Gastroesophageal sphincter (tissue), 4 donors: Measurements from ENCODE around the gene MLNR. TPM values are rescaled to one million over a fixed set of nuclear protein-coding genes. Genes with fewer than 3 reads are reported as not detected.

ENCODE experiments used
- ATAC-seq: fragments of 150-250 bp; one replicate; pipeline ENCODE4 v1.9.1; 2016; ENCODE audit warnings: mild to moderate bottlenecking, moderate library complexity
- H3K27ac ChIP-seq, 4 donors: fragments of 200-600 bp; sonication (generic) in 3 of 4; 1 replicate in 3 of 4; 2 replicates in 1 of 4; pipeline ENCODE4 v1.5.1; 2016 to 2019
- H3K27me3 ChIP-seq: fragments of 200-600 bp; sonication (generic); one replicate; pipeline ENCODE4 v1.5.1; 2019
- H3K36me3 ChIP-seq, 2 donors: fragments of 200-600 bp; sonication (generic); one replicate each; pipeline ENCODE4 v1.5.1; 2019; ENCODE audit warnings: control low read depth in 1 of 2
- H3K4me1 ChIP-seq, 3 donors: fragments of 200-600 bp; sonication (generic); 1 replicate in 2 of 3; 2 replicates in 1 of 3; pipeline ENCODE4 v1.5.1; 2016 to 2019; ENCODE audit warnings: control low read depth in 2 of 3
- H3K4me3 ChIP-seq, 2 donors: fragments of 200-600 bp; sonication (generic); one replicate each; pipeline ENCODE4 v1.5.1; 2019; ENCODE audit warnings: mild to moderate bottlenecking in 1 of 2, moderate library complexity in 1 of 2
- H3K9me3 ChIP-seq, 3 donors: fragments of 200-600 bp; sonication (generic); one replicate each; pipeline ENCODE4 v1.5.1; 2017 to 2019; ENCODE audit warnings: control low read depth in 2 of 3
- CTCF ChIP-seq, 4 experiments: fragments of 200-600 bp in 2 of 4; fragments of 450-650 bp in 2 of 4; sonication (generic) in 1 of 4; IDR thresholded peaks; one replicate each; pipeline ENCODE4 v1.5.1; 2017 to 2019; ENCODE audit warnings: antibody characterized with exemption in 4 of 4, mild to moderate bottlenecking in 2 of 4, moderate library complexity in 2 of 4
- EP300 ChIP-seq: sonication (generic); formaldehyde crosslinking; IDR thresholded peaks from one replicate; pipeline ENCODE4 v1.6.1; 2017; ENCODE audit warnings: antibody characterized with exemption, mild to moderate bottlenecking
- POLR2A ChIP-seq, 2 donors: fragments of 450-650 bp; IDR thresholded peaks; one replicate each; pipeline ENCODE4 v1.6.1; 2017; ENCODE audit warnings: antibody characterized with exemption in 2 of 2, mild to moderate bottlenecking in 2 of 2, moderate library complexity in 1 of 2
- POLR2AphosphoS5 ChIP-seq: sonication (generic); formaldehyde crosslinking; IDR thresholded peaks from one replicate; pipeline ENCODE4 v1.6.1; 2017; ENCODE audit warnings: antibody characterized with exemption
- WGBS, 2 donors: methylation state at CpG; one replicate each; pipeline ENCODE4 v1.1.5; 2018; ENCODE audit warnings: low coverage in 1 of 2; 5-methylcytosine and 5-hydroxymethylcytosine counted together
- small RNA-seq, 4 donors: library from RNA; depleted of rRNA; stranded (forward); fragments of <200 nt; gene quantifications; one replicate each; pipeline ENCODE3, GENCODE V24; 2016
- total RNA-seq, 4 donors: library from RNA; depleted of rRNA; stranded (reverse); fragments of >200 nt; gene quantifications; one replicate each; pipeline ENCODE4 v1.1.0, GENCODE V29; 2016

The MLNR gene
- total RNA-seq, 4 donors from 2014 or later, result 0.35 TPM; not detected in 3

- H3K9me3 ChIP-seq, result no peaks in the 10 kb centered on the region
- peaks cover 0 to 68% of the 10 kb centered on the region in 2 donors for H3K36me3 ChIP-seq
- H3K4me1 ChIP-seq, result no peaks in the 10 kb centered on the region
- no peaks in the 10 kb centered on the region for H3K27me3 ChIP-seq
- 88 to 100% methylated on average over 1 to 4 of the region's 6 CpGs for WGBS, 2 donors
- H3K4me3 ChIP-seq, result no peak overlapping the region
- TF ChIP-seq POLR2AphosphoS5 (no peak), EP300 (no peak), POLR2A (IDR thresholded peaks at IDR 0.05) (no peak), CTCF (IDR thresholded peaks at IDR 0.05) (no peak)
- no peak for ATAC-seq
- no peak overlapping the region for H3K27ac ChIP-seq
These were observed 42.5 kb downstream of the MLNR start for GRCh38 chr13:49262634-49263033.

- H3K27ac ChIP-seq, result no peak overlapping the region
- H3K36me3 ChIP-seq, result peaks cover 0 to 60% of the 10 kb centered on the region in 2 donors
- H3K4me3 ChIP-seq, result no peak overlapping the region
- no peak for ATAC-seq
- WGBS, 2 donors, result 53 to 57% methylated on average over 2 of the region's 2 CpGs
- TF ChIP-seq POLR2A (IDR thresholded peaks at IDR 0.05) (no peak), POLR2AphosphoS5 (no peak), CTCF (IDR thresholded peaks at IDR 0.05) (no peak), EP300 (no peak)
- H3K27me3 ChIP-seq, result no peaks in the 10 kb centered on the region
- no peaks in the 10 kb centered on the region for H3K4me1 ChIP-seq
- H3K9me3 ChIP-seq, result no peaks in the 10 kb centered on the region
These were observed 45.7 kb downstream of the MLNR start for GRCh38 chr13:49265822-49266221.

GRCh38 chr13:49271264-49271663, 51.1 kb downstream of the MLNR start:
- 35 to 89% methylated on average over 1 of the region's 1 CpG for WGBS, 2 donors
- TF ChIP-seq CTCF (IDR thresholded peaks at IDR 0.05) (no peak), POLR2AphosphoS5 (no peak), POLR2A (IDR thresholded peaks at IDR 0.05) (no peak), EP300 (no peak)
- H3K27ac ChIP-seq, result no peak overlapping the region

More at GRCh38 chr13:49271264-49271663, 51.1 kb downstream of the MLNR start:
- Histone ChIP-seq H3K36me3 (peaks cover 0 to 34% of the 10 kb centered on the region in 2 donors), H3K4me1 (no peaks in the 10 kb centered on the region), H3K27me3 (no peaks in the 10 kb centered on the region), H3K4me3 (no peak overlapping the region), H3K9me3 (no peaks in the 10 kb centered on the region)
- no peak for ATAC-seq

Small RNA genes within 50 kb of the gene (small RNA-seq; reads per million reads assigned to genes)
- gene COX7CP1, result 0 reads per million in 4 donors

Other genes with a start within 250 kb of the MLNR start
- 10 to 100 TPM; 36.4 to 55.9 (median 47.8) TPM for gene FNDC3A, start 244.4 kb upstream of the MLNR start, total RNA-seq
- gene CDADC1, start 27.6 kb downstream of the MLNR start, total RNA-seq, result 1 to 10 TPM; 5.8 to 9.3 (median 6.7) TPM
- gene CAB39L, start 223.7 kb downstream of the MLNR start, total RNA-seq, result 100 to 1,000 TPM in 3 of 4 donors, 10 to 100 TPM in 1; 84.2 to 131 (median 114) TPM
- 10 to 100 TPM in 3 of 4 donors, 1 to 10 TPM in 1; 10.0 to 13.4 (median 10.6) TPM for gene SETDB2, start 223.9 kb downstream of the MLNR start, total RNA-seq